CD4-positive, alpha-beta T cell (primary cell): ENCODE results near the gene SLC2A4. TPM values are rescaled to one million over a fixed set of nuclear protein-coding genes. Genes with fewer than 3 reads are reported as not detected.
A peak's percentile ranks its signal among the peaks of the same experiment; 100 is the strongest.

Experiments
- ATAC-seq: fragments of 200-7000 bp; cut with Tn5 transposase; one replicate; pipeline ENCODE4 v1.10.0; 2022; ENCODE audit warnings: mild to moderate bottlenecking; ENCODE audit not compliant: poor library complexity
- CTCF ChIA-PET: fragments of 350-600 bp; sonication (Branson Sonifier 250); formaldehyde crosslinking; loops from one replicate; lab custom pipeline; 2021; ENCODE audit warnings: antibody characterized with exemption, inconsistent platforms; lab: Charles Lee
- POLR2A ChIA-PET: fragments of 350-600 bp; sonication (Branson Sonifier 250); formaldehyde crosslinking; loops from one replicate; lab custom pipeline; 2021; ENCODE audit warnings: antibody characterized with exemption, inconsistent platforms; lab: Charles Lee
- DNase-seq, 14 experiments: peaks; one replicate each; pipeline ENCODE4 v3.0.0-alpha.2; 2013 to 2020; ENCODE audit warnings: mixed read lengths in 2 of 14
- H3K27ac ChIP-seq, 2 donors: one replicate each; pipeline versions ENCODE4 v1.5.1 to v1.7.0; 2013; ENCODE audit warnings: low read length in 2 of 2, low read depth in 1 of 2, mild to moderate bottlenecking in 1 of 2
- H3K27me3 ChIP-seq, 2 experiments: 1 replicate in 1 of 2; 2 replicates in 1 of 2; pipeline versions ENCODE4 v1.6.1 to v1.7.0; 2013; ENCODE audit warnings: low read length in 2 of 2, control low read depth in 1 of 2, mild to moderate bottlenecking in 1 of 2, moderate library complexity in 1 of 2; ENCODE audit not compliant: insufficient read depth in 2 of 2, control insufficient read depth in 1 of 2
- H3K36me3 ChIP-seq: one replicate; pipeline ENCODE4 v1.6.1; 2013; ENCODE audit warnings: low read length, control low read depth; ENCODE audit not compliant: insufficient read depth
- H3K4me1 ChIP-seq: one replicate; pipeline ENCODE4 v1.6.1; 2013; ENCODE audit warnings: low read length, control low read depth; ENCODE audit not compliant: insufficient read depth
- H3K4me3 ChIP-seq: one replicate; pipeline ENCODE4 v1.5.1; 2013; ENCODE audit warnings: mild to moderate bottlenecking, low read length, moderate library complexity
- H3K9me3 ChIP-seq, 2 experiments: 1 replicate in 1 of 2; 2 replicates in 1 of 2; pipeline versions ENCODE4 v1.6.1 to v1.7.0; 2013; ENCODE audit warnings: low read length in 2 of 2, mild to moderate bottlenecking in 2 of 2, control low read depth in 1 of 2, moderate library complexity in 1 of 2; ENCODE audit not compliant: control insufficient read depth in 1 of 2, insufficient read depth in 1 of 2
- H3K27ac Mint-ChIP-seq: one replicate; pipeline ENCODE4 v1.8.0; 2020; ENCODE audit warnings: mixed read lengths
- H3K27me3 Mint-ChIP-seq: one replicate; pipeline ENCODE4 v1.8.0; 2021; ENCODE audit warnings: mixed read lengths
- H3K36me3 Mint-ChIP-seq: one replicate; pipeline ENCODE4 v1.8.0; 2021; ENCODE audit warnings: low read depth, mixed read lengths
- H3K4me1 Mint-ChIP-seq: one replicate; pipeline ENCODE4 v1.8.0; 2021; ENCODE audit warnings: low read depth, mixed read lengths
- H3K4me3 Mint-ChIP-seq: one replicate; pipeline ENCODE4 v1.8.0; 2020; ENCODE audit warnings: mild to moderate bottlenecking, mixed read lengths
- H3K9me3 Mint-ChIP-seq: one replicate; pipeline ENCODE4 v1.8.0; 2020; ENCODE audit warnings: mixed read lengths
- intact Hi-C, 2 experiments: fragments of 100-400 bp; cut with DNase I in 1 of 2; cut with micrococcal nuclease in 1 of 2; formaldehyde crosslinking; loops; one replicate each; pipeline versions ENCODE4 v1.15.1 to v1.9.0; 2023 to 2025; cut with DNase I, micrococcal nuclease
- total RNA-seq, 174 experiments: library from RNA in 2 of 174; stranded (reverse) in 2 of 174; gene quantifications; one replicate each; pipeline ENCODE4 v1.2.3 and lab custom pipeline; 2021 to 2026
- TF ChIP-seq, protein P1 (sequence below): fragments of 200-600 bp; IDR thresholded peaks from one replicate; pipeline ENCODE4 v1.8.0; 2022; ENCODE audit warnings: antibody characterized with exemption, mild to moderate bottlenecking

SLC2A4 gene
- total RNA-seq, 2 experiments from 2014 or later, result not detected

DNA sequence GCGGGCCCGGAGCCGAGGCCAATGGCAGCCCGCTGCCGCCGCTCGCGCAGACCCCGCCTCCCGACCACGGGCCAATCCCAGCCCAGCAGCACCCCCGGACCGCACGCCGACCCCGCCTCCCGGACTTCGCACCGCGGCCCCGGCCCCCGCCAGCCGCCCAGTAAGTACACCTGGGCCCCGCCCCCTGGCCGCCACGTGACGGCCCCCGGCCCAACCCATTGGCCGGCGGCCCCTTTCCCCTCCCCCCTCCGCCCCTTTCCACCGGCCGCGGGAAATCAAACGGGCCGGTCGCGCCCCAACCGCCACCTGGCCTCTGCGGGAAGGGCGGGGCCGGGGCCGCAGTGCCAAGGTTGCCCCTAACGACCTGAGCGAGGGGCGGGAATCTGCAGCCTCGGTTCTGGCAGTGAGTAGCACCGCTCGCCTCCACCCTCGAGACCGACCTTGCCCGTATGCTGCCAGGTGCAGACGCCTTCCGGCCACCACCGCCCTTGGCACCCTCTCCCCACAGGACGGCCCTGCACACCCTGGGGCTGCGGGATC lies 13.2 kb downstream of the SLC2A4 start, which contains the start of gene YBX2:
TSS of gene YBX2 (minus strand) at position 26 of the 540 bp plus-strand sequence. CDS start 139 bp downstream, outside the sequence.
- H3K27me3 Mint-ChIP-seq, result peaks cover 34% of the 10 kb centered on the region
- ATAC-seq, result peak; percentile 67
- Histone ChIP-seq H3K4me1 (peaks cover 32% of the 10 kb centered on the region), H3K9me3 (no peaks in the 10 kb centered on the region), H3K36me3 (no peaks in the 10 kb centered on the region), H3K27ac (no peak within 1 kb of the TSS), H3K27me3 (peaks cover 14 to 17% of the 10 kb centered on the region in 2 experiments), H3K4me3 (peak within 1 kb of the TSS; percentile 54)
- H3K36me3 Mint-ChIP-seq, result no peaks in the 10 kb centered on the region
- ChIA-PET CTCF (no interaction called here), POLR2A (no interaction called here)
- peak; percentile 43 to 88 (median 62) for DNase-seq
- peaks cover 19% of the 10 kb centered on the region for H3K4me1 Mint-ChIP-seq
- no peaks in the 10 kb centered on the region for H3K9me3 Mint-ChIP-seq
- peak within 1 kb of the TSS; percentile 86 for H3K4me3 Mint-ChIP-seq
- intact Hi-C loops, result loop anchor here in 1 of 2 experiments (5.0 kb wide), 1 partner anchor 247 kb away; no protein-coding TSS in a partner anchor
- TF ChIP-seq, protein P1, sequence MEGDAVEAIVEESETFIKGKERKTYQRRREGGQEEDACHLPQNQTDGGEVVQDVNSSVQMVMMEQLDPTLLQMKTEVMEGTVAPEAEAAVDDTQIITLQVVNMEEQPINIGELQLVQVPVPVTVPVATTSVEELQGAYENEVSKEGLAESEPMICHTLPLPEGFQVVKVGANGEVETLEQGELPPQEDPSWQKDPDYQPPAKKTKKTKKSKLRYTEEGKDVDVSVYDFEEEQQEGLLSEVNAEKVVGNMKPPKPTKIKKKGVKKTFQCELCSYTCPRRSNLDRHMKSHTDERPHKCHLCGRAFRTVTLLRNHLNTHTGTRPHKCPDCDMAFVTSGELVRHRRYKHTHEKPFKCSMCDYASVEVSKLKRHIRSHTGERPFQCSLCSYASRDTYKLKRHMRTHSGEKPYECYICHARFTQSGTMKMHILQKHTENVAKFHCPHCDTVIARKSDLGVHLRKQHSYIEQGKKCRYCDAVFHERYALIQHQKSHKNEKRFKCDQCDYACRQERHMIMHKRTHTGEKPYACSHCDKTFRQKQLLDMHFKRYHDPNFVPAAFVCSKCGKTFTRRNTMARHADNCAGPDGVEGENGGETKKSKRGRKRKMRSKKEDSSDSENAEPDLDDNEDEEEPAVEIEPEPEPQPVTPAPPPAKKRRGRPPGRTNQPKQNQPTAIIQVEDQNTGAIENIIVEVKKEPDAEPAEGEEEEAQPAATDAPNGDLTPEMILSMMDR, result no peak
- H3K27ac Mint-ChIP-seq, result no peak within 1 kb of the TSS

- Histone ChIP-seq H3K4me1 (peaks cover 32% of the 10 kb centered on the region), H3K36me3 (no peaks in the 10 kb centered on the region), H3K9me3 (no peaks in the 10 kb centered on the region), H3K27me3 (peaks cover 14 to 17% of the 10 kb centered on the region in 2 experiments), H3K4me3 (peak overlapping the region; percentile 54), H3K27ac (no peak overlapping the region)
- peaks cover 31% of the 10 kb centered on the region for H3K27me3 Mint-ChIP-seq
- ATAC-seq, result no peak
- peak overlapping the region; percentile 86 for H3K4me3 Mint-ChIP-seq
- no peaks in the 10 kb centered on the region for H3K9me3 Mint-ChIP-seq
- H3K27ac Mint-ChIP-seq, result no peak overlapping the region
- ChIA-PET CTCF (interaction anchor here (0.5 to 1.9 kb wide), 33 partner anchors 7 to 385 kb away, joined by 3 to 31 read pairs (median 4); partner anchors contain the start of genes ACADVL, ACAP1, DLG4 and DVL2), POLR2A (interaction anchor here (1.0 to 1.7 kb wide), 9 partner anchors 13 to 250 kb away, joined by 3 to 9 read pairs (median 4); partner anchors contain the start of genes ACAP1, GABARAP, GPS2 and SLC2A4)
- intact Hi-C loops, result loop anchor here (1.0 to 2.0 kb wide), 4 partner anchors 15 to 243 kb away; no protein-coding TSS in a partner anchor
- TF ChIP-seq, protein P1, result no peak
- peaks cover 19% of the 10 kb centered on the region for H3K4me1 Mint-ChIP-seq
- no peaks in the 10 kb centered on the region for H3K36me3 Mint-ChIP-seq
- peak in 1 of 14 experiments; percentile 31 for DNase-seq
Observed at GRCh38 chr17:7295230-7296180, 14.0 kb downstream of the SLC2A4 start.

DNA sequence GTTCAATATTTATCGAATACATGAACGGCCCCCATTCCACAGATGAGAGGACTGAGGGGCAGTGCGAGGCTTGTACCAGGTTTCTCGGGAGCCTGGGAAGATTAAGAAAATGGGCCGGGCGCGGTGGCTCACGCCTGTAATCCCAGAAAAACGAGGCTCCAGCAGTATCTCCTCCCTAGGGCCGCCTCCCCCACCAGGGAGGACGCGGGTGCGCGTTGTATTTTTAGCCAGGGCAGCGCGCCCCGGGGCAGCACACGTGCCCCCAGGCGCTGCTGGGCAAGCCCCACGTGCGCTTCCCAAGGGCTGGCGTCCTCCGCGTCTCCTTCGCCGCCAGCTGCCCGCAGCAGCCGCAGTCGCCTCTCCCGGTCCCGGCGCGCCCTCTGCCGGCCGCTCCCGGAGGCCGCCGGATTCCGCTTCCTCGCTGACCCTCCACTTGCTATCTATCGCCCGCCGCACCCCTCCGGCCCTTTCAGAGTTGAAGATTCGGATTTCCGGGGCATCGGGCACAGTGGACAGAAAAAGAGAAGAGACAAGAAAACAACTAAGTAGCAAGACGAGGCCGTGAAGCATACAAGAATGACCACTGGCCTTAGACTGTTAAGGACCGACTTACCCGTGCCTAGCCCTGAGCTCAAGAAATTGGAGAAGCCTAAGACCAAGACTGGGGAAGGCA lies 14.8 kb downstream of the SLC2A4 start:
- CTCF ChIA-PET, result interaction anchor here (0.6 to 1.9 kb wide), 34 partner anchors 8 to 386 kb away, joined by 3 to 31 read pairs (median 4); partner anchors contain the start of genes ACADVL, ACAP1, DLG4 and DVL2
- peak; percentile 29 to 87 (median 58) for DNase-seq
- H3K27me3 Mint-ChIP-seq, result peaks cover 31% of the 10 kb centered on the region
- intact Hi-C loops, result loop anchor here (1.0 to 2.0 kb wide), 4 partner anchors 16 to 244 kb away; no protein-coding TSS in a partner anchor
- TF ChIP-seq, protein P1, result peak; percentile 98
- Histone ChIP-seq H3K27me3 (peaks cover 14 to 17% of the 10 kb centered on the region in 2 experiments), H3K36me3 (no peaks in the 10 kb centered on the region), H3K9me3 (no peaks in the 10 kb centered on the region), H3K4me3 (peak overlapping the region; percentile 10), H3K27ac (no peak overlapping the region), H3K4me1 (peaks cover 32% of the 10 kb centered on the region)
- peaks cover 19% of the 10 kb centered on the region for H3K4me1 Mint-ChIP-seq
- H3K4me3 Mint-ChIP-seq, result peak overlapping the region; percentile 67
- H3K27ac Mint-ChIP-seq, result no peak overlapping the region
- no peaks in the 10 kb centered on the region for H3K36me3 Mint-ChIP-seq
- peak; percentile 9 for ATAC-seq
- POLR2A ChIA-PET, result interaction anchor here (0.9 to 1.7 kb wide), 12 partner anchors 10 to 390 kb away, joined by 3 to 9 read pairs (median 4); partner anchors contain the start of genes ACAP1, GABARAP, GPS2 and SLC2A4
- H3K9me3 Mint-ChIP-seq, result no peaks in the 10 kb centered on the region
